ENCODE results near the gene GRIP1.
A peak's percentile ranks its signal among the peaks of the same experiment; 100 is the strongest.

GRIP1 gene

GRCh38 chr12:66453120-66453519 lies 225.8 kb downstream of the GRIP1 start:
- no peak for DNase-seq (ENCODE audit: low read depth)

- DNase-seq (ENCODE audit: low read depth) = no peak
Measured at GRCh38 chr12:66449531-66449930, 229.3 kb downstream of the GRIP1 start.

GRCh38 chr12:66447643-66448042 lies 231.2 kb downstream of the GRIP1 start:
- DNase-seq (ENCODE audit: low read depth) = no peak

DNA sequence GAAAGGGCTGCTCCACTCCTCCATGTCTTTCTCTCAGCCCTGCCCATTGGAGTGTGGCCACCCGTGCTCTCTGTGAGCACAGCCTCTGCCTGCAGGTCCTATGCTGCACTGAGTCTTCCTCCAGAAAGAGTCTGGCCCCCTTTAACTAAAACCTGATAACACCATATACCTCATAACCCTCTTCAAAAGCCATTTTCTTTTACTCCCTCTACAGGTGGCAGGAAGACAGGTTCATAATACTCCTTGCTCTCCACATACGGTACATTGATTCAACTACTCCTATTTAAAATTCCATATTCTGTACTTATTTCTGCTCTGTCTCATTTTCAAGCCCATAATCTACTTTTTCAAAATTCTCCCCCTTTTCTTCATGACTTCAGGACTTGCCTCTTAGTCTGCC lies 232.6 kb downstream of the GRIP1 start:
- DNase-seq (ENCODE audit: low read depth) = no peak

DNA sequence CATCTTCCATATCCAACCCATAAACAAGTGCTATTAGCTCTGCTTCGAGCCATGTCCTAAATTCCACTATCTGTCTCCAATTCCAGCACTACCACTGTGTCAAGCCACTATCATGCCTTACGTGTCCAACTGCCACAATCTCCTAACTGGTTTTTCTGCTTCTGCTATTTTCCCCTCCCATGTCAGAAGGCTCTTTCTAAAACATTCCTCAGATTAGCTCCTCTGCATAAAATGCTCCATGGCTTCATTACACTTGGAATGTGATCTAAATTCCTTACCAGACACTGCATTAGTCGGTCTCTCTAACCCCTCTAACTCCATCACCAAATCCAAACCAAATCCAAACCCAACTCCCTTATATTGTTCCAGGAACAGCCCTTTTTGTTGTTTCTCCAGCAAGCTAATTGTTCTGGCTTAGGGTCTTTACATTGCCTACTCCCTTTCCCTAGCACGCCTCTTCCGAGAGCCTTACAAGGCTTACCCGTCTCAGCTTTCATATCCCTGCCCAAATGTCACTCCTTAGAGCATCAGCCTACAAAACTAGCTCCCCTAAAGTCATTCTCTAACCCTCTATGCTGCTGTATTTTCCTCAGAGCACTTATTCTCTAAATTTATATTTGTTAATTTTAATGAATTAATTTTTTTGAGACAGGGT lies 236.8 kb downstream of the GRIP1 start:
- DNase-seq (ENCODE audit: low read depth) = no peak

GRCh38 chr12:66438601-66439000 lies 240.3 kb downstream of the GRIP1 start:
- DNase-seq (ENCODE audit: low read depth) = no peak

DNA sequence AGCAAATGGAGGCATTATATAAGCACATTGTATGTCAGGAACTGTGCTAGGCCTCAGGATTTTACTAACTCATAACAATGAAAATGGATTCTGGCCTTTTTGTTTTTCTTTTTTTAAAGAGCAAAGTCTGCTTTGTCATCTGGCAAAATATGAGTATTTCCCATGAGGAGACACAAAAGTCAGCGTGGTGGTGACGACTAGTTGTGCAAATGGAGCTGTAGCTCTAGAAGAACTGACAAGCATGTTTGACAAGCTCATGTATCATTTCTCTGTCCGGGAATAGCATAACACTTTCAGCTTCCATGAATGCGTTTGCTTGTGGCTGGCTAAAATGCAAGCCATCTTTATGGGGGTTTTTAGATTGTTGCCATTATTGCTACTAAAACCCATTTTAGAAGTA lies 248.8 kb downstream of the GRIP1 start:
- no peak for DNase-seq (ENCODE audit: low read depth)

GRCh38 chr12:66428870-66429269 lies 250.0 kb downstream of the GRIP1 start:
- no peak for DNase-seq (ENCODE audit: low read depth)

GRCh38 chr12:66428261-66428660 lies 250.6 kb downstream of the GRIP1 start:
- no peak for DNase-seq (ENCODE audit: low read depth)

- no peak for DNase-seq (ENCODE audit: low read depth)
Measured at GRCh38 chr12:66426696-66427095, 252.2 kb downstream of the GRIP1 start.

DNA sequence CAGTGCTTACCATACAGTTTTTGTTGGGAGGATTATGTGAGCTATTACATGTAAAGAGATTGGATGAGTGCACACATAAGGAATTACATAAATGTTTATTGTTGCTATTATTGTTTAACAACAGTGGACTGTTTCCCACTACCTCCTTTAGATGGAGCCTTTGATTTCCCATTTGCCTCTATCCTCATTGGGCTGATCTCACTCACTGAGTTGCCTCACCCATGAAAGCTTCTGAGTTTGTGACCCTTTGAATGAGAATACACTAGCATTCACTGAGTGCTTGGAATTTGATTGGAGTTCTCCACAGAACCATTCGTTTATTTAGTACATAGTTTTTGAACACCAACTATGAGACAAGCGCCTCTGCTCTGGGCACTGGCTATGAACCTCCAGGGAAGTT lies 255.6 kb downstream of the GRIP1 start:
- no peak for DNase-seq (ENCODE audit: low read depth)

- DNase-seq (ENCODE audit: low read depth) = no peak
Measured at GRCh38 chr12:66418908-66419307, 260.0 kb downstream of the GRIP1 start.

- no peak for DNase-seq (ENCODE audit: low read depth)
Measured at GRCh38 chr12:66417217-66417616, 261.7 kb downstream of the GRIP1 start.

DNA sequence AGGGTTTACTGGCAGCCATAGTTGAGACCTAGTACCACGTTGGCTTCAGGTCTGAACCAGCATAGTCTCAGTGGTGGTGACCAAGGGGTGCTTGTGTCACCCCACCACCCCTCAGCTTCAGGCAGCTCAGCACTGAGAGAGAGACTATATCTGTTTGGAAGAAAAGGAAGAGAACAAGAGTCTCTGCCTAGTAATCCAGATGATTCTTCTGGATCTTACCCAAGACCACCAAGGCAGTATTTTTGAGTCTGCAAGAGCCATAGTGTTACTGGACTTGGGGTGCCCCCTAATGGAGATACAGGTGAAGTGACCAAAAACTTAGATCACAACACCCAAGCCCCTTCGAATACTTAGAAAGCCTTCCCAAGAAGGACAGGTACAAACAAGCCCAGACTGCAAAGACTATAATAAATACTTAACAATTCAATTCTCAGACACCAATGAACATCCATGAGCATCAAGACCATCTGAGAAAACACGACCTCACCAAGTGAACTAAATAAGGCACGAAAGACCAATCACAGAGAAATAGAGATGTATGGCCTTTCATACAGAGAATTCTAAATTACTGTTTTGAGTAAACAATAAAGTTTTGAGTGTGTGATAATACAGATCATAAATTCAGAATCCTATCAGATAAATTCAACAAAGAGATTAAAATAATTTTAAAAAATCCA lies 269.5 kb downstream of the GRIP1 start:
- peak; percentile 6 for DNase-seq (ENCODE audit: low read depth)

- DNase-seq (ENCODE audit: low read depth) = no peak
Measured at GRCh38 chr12:66405395-66405794, 273.5 kb downstream of the GRIP1 start.

DNA sequence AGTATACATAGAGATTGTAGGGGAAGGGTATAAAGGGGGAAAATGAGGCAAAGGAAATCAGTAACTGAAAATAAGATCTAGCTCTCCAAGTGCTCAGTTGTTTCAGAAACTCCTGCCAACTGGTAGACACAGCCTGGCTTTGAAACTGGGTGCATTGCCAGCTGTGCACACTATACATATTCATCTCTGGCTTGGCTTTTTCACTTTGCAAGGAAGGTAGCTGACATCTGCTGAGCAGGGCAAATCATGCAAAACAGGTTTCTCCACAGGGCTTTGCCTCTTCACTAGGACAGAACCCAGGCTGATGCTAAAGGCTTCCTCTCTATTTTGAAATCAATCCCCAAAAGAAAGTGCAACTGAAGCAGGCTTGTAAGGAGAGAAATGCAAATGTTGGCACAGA lies 275.1 kb downstream of the GRIP1 start:
- no peak for DNase-seq (ENCODE audit: low read depth)

DNA sequence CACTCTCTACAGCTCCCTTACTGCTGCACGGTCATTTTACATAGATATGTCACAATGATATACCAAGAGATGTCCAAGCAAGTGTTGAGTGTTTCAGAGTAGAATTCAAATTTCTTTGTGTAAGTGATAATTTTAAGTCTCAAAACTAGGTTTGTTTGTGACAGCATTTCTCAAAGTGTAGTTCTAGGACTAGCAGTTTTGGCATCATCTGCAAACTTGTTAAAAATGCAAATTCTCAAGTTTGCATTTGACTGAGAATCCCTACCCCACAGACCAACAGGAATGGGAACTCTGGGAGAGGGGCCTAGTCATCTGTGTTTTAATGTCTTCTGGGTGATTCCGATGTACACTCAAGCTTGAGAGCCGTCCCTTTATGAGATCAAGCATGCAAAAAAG lies 279.0 kb downstream of the GRIP1 start:
- no peak for DNase-seq (ENCODE audit: low read depth)

- DNase-seq (ENCODE audit: low read depth) = no peak
Measured at GRCh38 chr12:66398931-66399910, 279.7 kb downstream of the GRIP1 start.

DNA sequence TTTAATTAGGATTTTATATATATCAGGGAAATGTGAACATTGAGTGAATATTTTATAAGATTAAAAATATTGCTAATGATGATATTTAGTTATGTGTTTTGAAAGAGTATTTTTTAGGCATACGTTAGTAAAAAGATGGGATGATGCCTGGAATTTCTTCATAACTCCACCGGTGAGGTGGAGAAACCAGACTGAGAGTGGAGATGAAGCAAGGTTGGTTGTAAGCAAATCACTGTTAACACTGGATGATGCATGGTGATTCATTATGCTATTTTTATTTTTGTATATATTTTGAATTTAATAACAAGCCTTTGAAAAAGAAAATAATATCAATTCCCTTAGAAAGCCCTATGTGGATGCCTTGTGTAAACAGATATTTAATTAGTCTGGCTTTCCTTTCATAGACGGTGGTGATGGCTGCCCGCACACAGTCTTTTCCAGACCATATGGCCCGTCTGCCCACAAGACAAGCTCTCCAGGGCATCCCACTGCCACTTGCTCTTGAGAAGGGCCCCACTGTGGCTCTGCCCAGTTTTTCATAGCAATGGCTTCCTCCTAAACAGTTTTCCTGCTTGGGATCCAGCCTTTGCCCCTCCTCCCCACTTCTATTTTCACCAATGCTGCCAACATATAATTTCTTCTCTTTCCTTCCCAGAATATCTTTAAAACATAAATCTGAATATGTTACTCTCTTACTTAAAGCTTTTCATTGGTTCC lies 281.1 kb downstream of the GRIP1 start:
- DNase-seq (ENCODE audit: low read depth) = no peak

GRCh38 chr12:66393890-66394289 lies 285.0 kb downstream of the GRIP1 start:
- no peak for DNase-seq (ENCODE audit: low read depth)

DNA sequence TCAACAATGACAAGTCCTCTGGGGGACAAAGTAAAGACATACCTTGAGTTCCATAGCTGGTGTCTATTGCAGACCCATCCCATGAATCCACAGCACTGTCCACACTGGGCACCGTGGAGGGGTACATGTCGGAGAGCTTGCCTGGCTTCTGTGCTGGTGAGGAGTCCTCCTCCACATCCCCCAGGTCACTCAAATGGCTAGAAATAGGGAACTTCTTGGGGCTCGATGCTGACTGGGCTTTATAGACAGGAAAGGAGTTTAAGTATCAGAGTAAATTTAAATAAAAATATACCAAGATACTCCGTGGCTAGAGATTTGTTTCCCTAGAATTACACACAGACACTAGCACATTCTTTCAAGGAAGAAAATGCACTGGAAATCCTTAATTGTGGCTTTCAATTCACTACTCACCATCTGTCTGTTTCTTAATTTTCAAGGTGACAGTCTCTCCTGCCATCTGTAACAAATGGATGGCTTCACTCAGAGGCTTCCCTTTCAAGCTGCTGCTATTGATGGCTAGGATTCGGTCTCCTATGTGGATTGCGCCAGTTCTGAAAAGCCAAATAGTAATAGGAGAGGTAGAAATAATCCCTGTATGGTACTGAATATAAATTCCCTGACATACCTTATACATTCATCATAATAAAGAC lies 286.5 kb downstream of the GRIP1 start:
- DNase-seq (ENCODE audit: low read depth) = no peak

- no peak for DNase-seq (ENCODE audit: low read depth)
Measured at GRCh38 chr12:66388517-66388916, 290.4 kb downstream of the GRIP1 start.
